GM18505 (cell line): ENCODE results near the gene TICAM1.
"Not testable (repeated sequence)": the region's sequence is repeated elsewhere in the genome, so short reads cannot be mapped to it uniquely, and the experiment has no call there.

ENCODE experiments used
- ATAC-seq: cut with Tn5 transposase; IDR thresholded peaks from one replicate; pipeline ENCODE4 v1.9.1; 2021; ENCODE audit not compliant: unreplicated experiment
- POLR2A ChIP-seq: IDR thresholded peaks from 4 replicates; pipeline ENCODE4 v1.6.1; 2011; ENCODE audit warnings: borderline replicate concordance; ENCODE audit not compliant: insufficient read depth, insufficient read length; ENCODE audit errors: extremely low read depth

Gene TICAM1

DNA sequence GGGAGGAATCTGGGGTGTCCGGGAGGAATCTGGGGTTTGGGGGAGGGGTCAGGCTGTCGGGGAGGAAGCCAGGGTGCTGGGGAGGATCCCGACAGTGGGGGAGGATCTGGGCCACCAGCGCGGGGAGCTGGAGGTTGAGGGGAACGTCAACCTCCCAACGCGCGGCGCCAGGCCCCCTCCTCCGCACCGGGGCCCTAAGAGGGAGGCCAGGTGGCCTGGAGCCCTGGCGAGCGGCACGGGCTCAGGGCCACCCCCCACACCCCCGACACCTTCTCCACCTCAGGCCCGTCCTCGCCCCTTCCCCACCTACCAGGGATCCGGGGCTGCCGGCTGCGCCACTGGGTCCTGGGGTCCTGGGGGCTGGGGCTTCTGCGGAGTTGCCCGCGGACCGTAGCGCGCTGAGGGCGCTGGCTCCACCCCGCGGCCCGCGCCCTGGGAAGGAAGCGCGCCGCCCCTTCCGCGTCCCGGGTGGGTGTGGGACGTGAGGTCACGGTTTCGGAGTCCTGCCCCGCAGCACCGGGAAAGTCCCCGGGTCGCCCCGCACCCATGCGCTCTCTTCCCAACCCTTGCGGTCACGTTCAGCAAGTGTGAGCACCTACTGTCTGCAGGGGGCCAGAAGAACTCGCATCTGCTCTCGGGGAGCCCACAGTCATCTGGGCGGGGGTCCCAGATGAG lies at the start of gene TICAM1:
Gene TICAM1, minus strand, starts transcription at position 409 of the 675 bp plus-strand sequence. CDS start 13,335 bp downstream, outside the sequence.
- peak; percentile 80 for TF ChIP-seq POLR2A
- ATAC-seq: peak; percentile 64

GRCh38 chr19:4879041-4879440 lies 47.5 kb upstream of the TICAM1 start:
- TF ChIP-seq POLR2A: no peak
- ATAC-seq: no peak

GRCh38 chr19:4878491-4878968 lies 47.0 kb upstream of the TICAM1 start:
- no peak for TF ChIP-seq POLR2A
- ATAC-seq: no peak

GRCh38 chr19:4877753-4878490 lies 46.4 kb upstream of the TICAM1 start:
- no peak for ATAC-seq
- TF ChIP-seq POLR2A: no peak

DNA sequence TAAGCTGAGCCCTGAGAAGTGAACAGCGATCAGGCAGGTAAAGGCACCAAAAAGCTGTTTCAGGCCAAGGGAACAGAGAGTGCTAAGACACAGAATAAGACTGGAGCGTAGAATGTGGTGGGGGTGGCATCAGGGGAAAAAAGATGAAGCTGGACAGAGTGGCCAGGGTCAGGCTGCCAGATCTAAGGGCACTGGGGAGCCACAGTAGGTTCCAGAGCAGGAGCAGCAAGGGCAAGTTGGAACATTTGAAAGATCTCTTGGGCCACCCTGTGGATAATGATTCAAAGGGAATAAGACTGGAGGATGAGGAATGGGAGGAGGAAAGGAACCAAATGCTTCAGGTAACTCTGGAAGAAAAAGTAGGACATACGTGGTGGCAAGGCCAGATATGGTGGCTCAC lies 42.4 kb upstream of the TICAM1 start:
- no peak for ATAC-seq

GRCh38 chr19:4871711-4872110 lies 40.2 kb upstream of the TICAM1 start:
- no peak for ATAC-seq
- TF ChIP-seq POLR2A: no peak

More for the DNA sequence above, 42.4 kb upstream of the TICAM1 start:
- no peak for TF ChIP-seq POLR2A

GRCh38 chr19:4870025-4870700 lies 38.7 kb upstream of the TICAM1 start:
- no peak for ATAC-seq
- TF ChIP-seq POLR2A: no peak

- TF ChIP-seq POLR2A: no peak
- no peak for ATAC-seq
Observed at GRCh38 chr19:4868286-4868834, 36.8 kb upstream of the TICAM1 start.

- ATAC-seq: peak; percentile 58
- peak; percentile 59 for TF ChIP-seq POLR2A
Observed at GRCh38 chr19:4867534-4868285, 36.2 kb upstream of the TICAM1 start, which contains the start of gene PLIN3. PLIN3 (minus strand) TSS chr19:4867667; CDS start chr19:4861394, 6,273 bp downstream.

DNA sequence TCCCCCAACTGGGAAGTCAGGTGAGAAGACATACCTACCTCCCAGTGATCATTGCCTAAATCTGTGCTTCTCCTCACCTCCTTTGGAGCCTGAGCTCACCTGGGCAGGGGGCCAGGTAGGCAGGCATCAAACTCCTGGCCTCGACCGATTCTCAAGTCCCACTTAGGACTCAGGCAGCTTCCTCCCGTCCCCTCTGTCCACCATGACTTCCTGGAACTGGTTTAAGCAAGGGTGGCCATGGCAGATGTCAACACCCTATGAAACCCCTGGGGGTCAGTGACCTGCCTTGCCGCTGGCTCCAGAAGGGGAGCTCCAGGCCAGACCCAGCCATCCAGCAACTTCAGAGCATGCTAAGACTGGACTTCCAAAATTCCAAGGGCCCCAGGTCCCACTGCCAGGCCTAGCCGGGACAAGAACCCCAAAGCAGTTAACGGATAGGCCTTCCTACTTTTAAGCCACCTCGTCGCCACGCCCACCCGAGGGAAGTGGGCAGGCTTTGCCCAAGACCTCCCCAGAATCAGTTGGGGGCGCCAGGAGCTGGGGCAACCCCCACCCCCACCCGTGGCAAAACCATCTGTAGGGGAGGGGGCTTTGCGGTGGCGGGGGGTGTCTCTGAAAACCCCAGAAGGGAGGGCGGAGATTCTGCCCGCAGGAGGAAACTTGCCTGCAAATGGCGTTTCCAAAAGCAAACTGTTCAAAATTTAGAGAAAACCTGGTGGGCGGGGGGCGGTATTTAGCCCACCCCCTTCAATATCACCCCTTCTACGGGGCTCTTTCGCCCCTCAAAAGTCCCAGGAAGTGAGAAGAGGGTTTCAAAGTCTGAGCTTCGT lies 35.3 kb upstream of the TICAM1 start:
- TF ChIP-seq POLR2A: no peak
- ATAC-seq: no peak

DNA sequence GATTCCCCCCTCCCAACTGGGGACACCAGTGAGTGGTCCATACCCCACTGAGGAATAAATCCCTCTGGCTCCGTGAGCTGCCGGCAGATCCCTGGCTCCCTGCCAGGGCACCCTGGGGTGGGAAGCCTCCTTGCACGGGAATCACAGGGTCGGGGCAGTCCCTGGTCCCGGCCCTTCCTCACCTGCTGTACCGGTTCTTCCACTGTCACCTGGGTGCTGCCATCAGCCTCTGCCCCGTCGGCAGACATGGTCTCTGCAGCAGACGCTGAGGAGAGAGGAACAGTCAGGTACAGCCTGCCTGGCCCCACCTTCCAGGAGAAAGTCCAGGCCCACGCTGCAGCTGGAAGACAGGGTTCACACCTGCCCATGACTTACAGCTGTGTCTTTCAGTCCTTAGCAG lies 29.6 kb upstream of the TICAM1 start:
- ATAC-seq: no peak
- TF ChIP-seq POLR2A: no peak

DNA sequence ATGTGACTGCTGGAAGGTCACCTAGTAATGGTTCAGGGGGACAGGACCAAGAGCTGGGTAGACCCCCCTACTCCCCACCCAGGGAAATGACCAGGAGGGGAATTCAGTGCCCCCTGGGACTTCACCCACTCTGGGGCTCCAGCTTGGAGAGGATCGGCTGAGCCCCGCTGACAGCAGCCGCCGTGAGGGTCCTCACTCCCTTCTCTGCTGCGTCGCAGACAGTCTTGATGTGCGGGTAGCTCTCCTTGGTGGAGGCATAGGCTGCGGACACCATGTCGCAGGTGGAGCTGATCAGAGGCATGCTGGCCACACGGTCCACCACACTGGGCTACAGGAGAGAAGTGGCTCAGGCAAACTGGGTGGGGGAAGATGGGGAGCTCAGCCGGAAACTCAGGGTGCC lies 28.2 kb upstream of the TICAM1 start:
- TF ChIP-seq POLR2A: no peak
- ATAC-seq: no peak

- not testable (repeated sequence) for ATAC-seq
Observed at GRCh38 chr19:4856468-4856867, 25.0 kb upstream of the TICAM1 start.

GRCh38 chr19:4853506-4853905 lies 22.0 kb upstream of the TICAM1 start:
- not testable (repeated sequence) for ATAC-seq
